Endothelial cell of umbilical vein (primary cell): Measurements from ENCODE around the gene RRAGB. TPM values are rescaled to one million over a fixed set of nuclear protein-coding genes. Genes with fewer than 3 reads are reported as not detected.
"Not testable (repeated sequence)": the region's sequence is repeated elsewhere in the genome, so short reads cannot be mapped to it uniquely, and the experiment has no call there.

Source experiments
- BruUV-seq: library from RNA; stranded (reverse); fragments of 400-500 nt; replicated peaks from 2 replicates; lab custom pipeline; 2021; lab: Mats Ljungman, UMichigan
- CTCF ChIA-PET: fragments of 300-600, 350-600 bp; sonication (Branson Sonifier 250); formaldehyde crosslinking; loops from one replicate; lab custom pipeline; 2021; ENCODE audit warnings: antibody characterized with exemption, inconsistent platforms; lab: Charles Lee
- POLR2A ChIA-PET: fragments of 300-600, 350-600 bp; sonication (Branson Sonifier 250); formaldehyde crosslinking; loops from one replicate; lab custom pipeline; 2021; ENCODE audit warnings: antibody characterized with exemption, inconsistent platforms; lab: Charles Lee
- DNase-seq: peaks from one replicate; pipeline ENCODE4 v3.0.0-alpha.2; 2011; ENCODE audit warnings: low read depth, low spot score
- FAIRE-seq: peaks from 2 replicates; lab custom pipeline; 2011; peaks lifted over from hg19 to GRCh38; lab: Jason Lieb, UNC
- H2AFZ ChIP-seq: 2 replicates; pipeline ENCODE4 v1.6.0; 2012; ENCODE audit warnings: low read depth, low read length, control low read depth, inconsistent platforms
- H3K27ac ChIP-seq: 2 replicates; pipeline ENCODE4 v1.5.1; 2011; ENCODE audit warnings: low read depth, mild to moderate bottlenecking, control low read depth, low read length, moderate library complexity; ENCODE audit not compliant: insufficient read depth
- H3K27me3 ChIP-seq, 2 experiments: 2 replicates each; pipeline versions ENCODE4 v1.6.0 to v1.6.1; 2011; ENCODE audit warnings: low read length in 2 of 2, mixed read lengths in 1 of 2; ENCODE audit not compliant: control insufficient read depth in 2 of 2, insufficient read depth in 2 of 2
- H3K36me3 ChIP-seq, 2 experiments: 2 replicates in 1 of 2; 3 replicates in 1 of 2; pipeline ENCODE4 v1.5.1; 2011; ENCODE audit warnings: low read length in 2 of 2, mild to moderate bottlenecking in 1 of 2, moderate library complexity in 1 of 2; ENCODE audit not compliant: control insufficient read depth in 2 of 2, insufficient read depth in 2 of 2; ENCODE audit errors: extremely low read depth in 1 of 2
- H3K4me1 ChIP-seq: 3 replicates; pipeline ENCODE4 v1.5.1; 2011; ENCODE audit warnings: mild to moderate bottlenecking, low read length; ENCODE audit not compliant: control insufficient read depth, insufficient read depth; ENCODE audit errors: extremely low read depth
- H3K4me2 ChIP-seq: 2 replicates; pipeline ENCODE4 v1.6.1; 2011; ENCODE audit warnings: low read length, control low read depth, mixed read lengths; ENCODE audit not compliant: insufficient read depth
- H3K4me3 ChIP-seq, 3 experiments: fragments of 200-600 bp in 1 of 3; sonication (generic), shearing (Covaris generic) in 1 of 3; replicated peaks in 1 of 3; 2 replicates each; pipeline ENCODE4 v1.5.1; 2011 to 2016; ENCODE audit warnings: control low read depth in 3 of 3, low read length in 3 of 3, mild to moderate bottlenecking in 2 of 3, inconsistent platforms in 1 of 3, low read depth in 1 of 3, moderate library complexity in 1 of 3; ENCODE audit not compliant: insufficient read depth in 1 of 3
- H3K79me2 ChIP-seq: 2 replicates; pipeline ENCODE4 v1.6.0; 2012; ENCODE audit warnings: low read length, inconsistent platforms; ENCODE audit not compliant: control insufficient read depth, insufficient read depth
- H3K9ac ChIP-seq: replicated peaks from 2 replicates; pipeline ENCODE3; 2011; ENCODE audit warnings: low read length, control low read depth; ENCODE audit not compliant: insufficient read depth; ENCODE audit errors: extremely low read depth
- H3K9me1 ChIP-seq: replicated peaks from 3 replicates; pipeline ENCODE4 v1.6.0; 2011; ENCODE audit warnings: mild to moderate bottlenecking, low read length; ENCODE audit not compliant: control insufficient read depth, insufficient read depth; ENCODE audit errors: extremely low read depth
- H3K9me3 ChIP-seq: replicated peaks from 2 replicates; pipeline ENCODE4 v1.5.1; 2012; ENCODE audit warnings: low read length, inconsistent platforms; ENCODE audit not compliant: control insufficient read depth, insufficient read depth
- H4K20me1 ChIP-seq: replicated peaks from 2 replicates; pipeline ENCODE3; 2011; ENCODE audit warnings: mild to moderate bottlenecking, low read length; ENCODE audit not compliant: control insufficient read depth, insufficient read depth; ENCODE audit errors: extremely low read depth
- CTCF ChIP-seq, 2 donors: IDR thresholded peaks; 1 replicate in 1 of 2; 2 replicates in 1 of 2; pipeline ENCODE4 v1.5.1; 2011; ENCODE audit warnings: low read length in 2 of 2, mild to moderate bottlenecking in 2 of 2, moderate library complexity in 2 of 2, control low read depth in 1 of 2, inconsistent platforms in 1 of 2, low read depth in 1 of 2; ENCODE audit not compliant: insufficient read depth in 1 of 2; ENCODE audit errors: extremely low read depth in 1 of 2
- EZH2 ChIP-seq: IDR thresholded peaks from 2 replicates; pipeline ENCODE4 v1.6.1; 2012; ENCODE audit warnings: borderline replicate concordance, low read depth, mild to moderate bottlenecking, moderate library complexity, low read length, inconsistent platforms; ENCODE audit not compliant: severe bottlenecking
- FOS ChIP-seq: IDR thresholded peaks from 2 replicates; pipeline ENCODE4 v1.6.1; 2011; ENCODE audit warnings: mild to moderate bottlenecking, low read length, moderate library complexity, borderline replicate concordance; ENCODE audit not compliant: insufficient read depth
- GATA2 ChIP-seq: IDR thresholded peaks from 2 replicates; pipeline ENCODE4 v1.7.0; 2011; ENCODE audit warnings: low read depth, mild to moderate bottlenecking, moderate library complexity, mixed read lengths, low read length; ENCODE audit not compliant: insufficient read length, insufficient read depth
- JUN ChIP-seq: IDR thresholded peaks from 2 replicates; pipeline ENCODE4 v1.6.1; 2011; ENCODE audit warnings: borderline replicate concordance, low read depth; ENCODE audit not compliant: insufficient read length, insufficient read depth
- MAX ChIP-seq: IDR thresholded peaks from 2 replicates; pipeline ENCODE4 v1.6.1; 2011; ENCODE audit not compliant: insufficient read depth, insufficient read length
- MYC ChIP-seq: IDR thresholded peaks from one replicate; pipeline ENCODE4 v1.6.1; 2011; ENCODE audit warnings: mild to moderate bottlenecking, low read depth, low read length
- POLR2A ChIP-seq: IDR thresholded peaks from 2 replicates; pipeline ENCODE4 v1.6.1; 2012; ENCODE audit warnings: low read depth, mild to moderate bottlenecking, control low read depth, low read length
- POLR2AphosphoS5 ChIP-seq: IDR thresholded peaks from 2 replicates; pipeline ENCODE4 v1.6.1; 2012; ENCODE audit warnings: low read depth, mild to moderate bottlenecking, control low read depth, low read length, moderate library complexity; ENCODE audit not compliant: insufficient read depth
- dilution Hi-C: fragments of 300-500 bp; cut with MboI; formaldehyde crosslinking; loops from one replicate; pipeline ENCODE4 v1.15.0; 2019; ENCODE audit warnings: low sequenced_read_pairs; ENCODE audit not compliant: extremely low pct_ligation_motif_present
- intact Hi-C: fragments of 100-400 bp; cut with micrococcal nuclease; formaldehyde crosslinking; loops from one replicate; pipeline ENCODE4 v1.10.0; 2022
- polyA plus RNA-seq, 4 experiments: library from polyadenylated mRNA; depleted of rRNA in 3 of 4; stranded (reverse) in 3 of 4; unstranded in 1 of 4; fragments of >200 nt; gene quantifications; 2 replicates each; pipeline versions ENCODE4 v1.2.1 to v1.2.3, GENCODE V29; 2011 to 2012; ENCODE audit warnings: missing spikeins in 1 of 4
- total RNA-seq: library from RNA; stranded (reverse); gene quantifications from 2 replicates; pipeline ENCODE4 v1.2.3, GENCODE V29; 2021

Gene RRAGB
- total and polyA plus RNA-seq, 2 donors (not counting 3 experiments of a cell fraction or from before 2014, with no cell fraction given): 14.3 to 18.0 TPM

- no peaks in the 10 kb centered on the region for H3K27me3 ChIP-seq
- FAIRE-seq: no peak
- CTCF ChIA-PET: no interaction called here
- dilution Hi-C loops (no loop called here), intact Hi-C loops (no loop called here)
- H3K36me3 ChIP-seq: no peaks in the 10 kb centered on the region
- no peaks in the 10 kb centered on the region for H3K79me2 ChIP-seq
- H3K9ac ChIP-seq: no peak overlapping the region
- no peak overlapping the region for H3K4me2 ChIP-seq
- no peak overlapping the region for H2AFZ ChIP-seq
- TF ChIP-seq FOS: no peak
- no peak for TF ChIP-seq CTCF (IDR thresholded peaks at IDR 0.05; ENCODE audit: extremely low read depth in 1 of 2, insufficient read depth in 1 of 2, low read depth in 1 of 2, low read length in 2 of 2)
- no peak for TF ChIP-seq MAX
- no peak for TF ChIP-seq JUN
- TF ChIP-seq GATA2: no peak
- TF ChIP-seq POLR2A: no peak
- no peak for TF ChIP-seq MYC
- TF ChIP-seq POLR2AphosphoS5: no peak
- no peak for TF ChIP-seq EZH2
- no peaks in the 10 kb centered on the region for H4K20me1 ChIP-seq
- H3K27ac ChIP-seq: no peak overlapping the region
- POLR2A ChIA-PET: no interaction called here
- no peak overlapping the region for H3K4me3 ChIP-seq
- DNase-seq: no peak
- no TSS peak for BruUV-seq
- H3K4me1 ChIP-seq: no peaks in the 10 kb centered on the region
- H3K9me3 ChIP-seq: no peaks in the 10 kb centered on the region
- H3K9me1 ChIP-seq: no peaks in the 10 kb centered on the region
Observed at GRCh38 chrX:55668084-55668483, 49.5 kb upstream of the RRAGB start.

GRCh38 chrX:55688579-55688978, 29.0 kb upstream of the RRAGB start:
- H4K20me1 ChIP-seq, H3K4me2 ChIP-seq, H2AFZ ChIP-seq, dilution Hi-C loops, H3K36me3 ChIP-seq, H3K79me2 ChIP-seq, H3K27me3 ChIP-seq, H3K9ac ChIP-seq, BruUV-seq, DNase-seq, H3K27ac ChIP-seq, POLR2A ChIA-PET, intact Hi-C loops, H3K9me3 ChIP-seq, H3K4me1 ChIP-seq, H3K9me1 ChIP-seq, FAIRE-seq, CTCF ChIA-PET, H3K4me3 ChIP-seq: not testable (repeated sequence)
